GM12801 (cell line): ENCODE data around the gene EEF1A1.

Experiments used
- CTCF ChIP-seq: IDR thresholded peaks from one replicate; pipeline ENCODE4 v1.5.1; 2011; ENCODE audit warnings: control low read depth; ENCODE audit not compliant: insufficient read length; ENCODE audit errors: extremely low read depth

EEF1A1 gene

GRCh38 chr6:73521351-73521985 lies 636 bp upstream of the EEF1A1 start:
- TF ChIP-seq CTCF, result no peak

GRCh38 chr6:73519926-73520687 lies 725 bp downstream of the EEF1A1 start:
- TF ChIP-seq CTCF, result no peak

GRCh38 chr6:73516514-73517489 lies 4.0 kb downstream of the EEF1A1 start:
- TF ChIP-seq CTCF, result no peak

- no peak for TF ChIP-seq CTCF
Observed at GRCh38 chr6:73515204-73515655, 5.6 kb downstream of the EEF1A1 start.

- TF ChIP-seq CTCF, result no peak
Observed at GRCh38 chr6:73514746-73515110, 6.1 kb downstream of the EEF1A1 start.

- TF ChIP-seq CTCF, result no peak
Observed at GRCh38 chr6:73513496-73513854, 7.4 kb downstream of the EEF1A1 start.

- no peak for TF ChIP-seq CTCF
Observed at GRCh38 chr6:73511796-73512195, 9.0 kb downstream of the EEF1A1 start.
